ENCODE results near the gene KRT82. TPM values are rescaled to one million over a fixed set of nuclear protein-coding genes. Genes with fewer than 3 reads are reported as not detected.

KRT82 gene
- total and polyA plus RNA-seq, 2 of the 8 experiments (the other 6 are each of a cell fraction or from before 2014, with no cell fraction given): not detected

DNA sequence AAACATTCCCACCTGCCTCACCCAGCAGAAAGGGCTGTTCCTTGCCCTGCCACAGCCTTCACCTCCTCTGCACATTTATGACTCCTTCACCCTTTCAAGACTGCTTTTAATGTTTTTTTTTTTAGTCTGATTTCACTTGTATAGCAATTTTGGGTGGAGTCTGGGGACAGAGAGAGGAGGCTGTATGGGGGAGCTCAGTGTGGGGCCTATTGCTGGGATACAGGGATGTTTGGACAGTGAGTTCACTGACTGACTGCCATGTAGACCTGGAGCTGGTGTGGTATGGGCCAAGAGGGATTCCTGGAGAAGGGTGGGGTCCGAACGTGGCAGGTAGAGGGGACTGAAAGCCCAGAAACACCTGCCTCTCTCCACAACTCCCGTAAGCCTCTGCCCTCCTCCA lies 36.9 kb downstream of the KRT82 start:
- H2BK15ac ChIP-seq (ENCODE audit: low read length): no peak overlapping the region
- no peak overlapping the region for H2AFZ ChIP-seq (ENCODE audit: low read length)
- H3K23ac ChIP-seq (ENCODE audit: insufficient read length): no peak overlapping the region
- no peaks in the 10 kb centered on the region for H3K23me2 ChIP-seq (ENCODE audit: low read depth, low read length)
- H3K4me1 ChIP-seq (replicated peaks in 1 of 4; ENCODE audit: control insufficient read depth in 3 of 4, insufficient read depth in 4 of 4, low read length in 3 of 4): no peaks in the 10 kb centered on the region
- no peak overlapping the region for H4K91ac ChIP-seq (replicated peaks; ENCODE audit: insufficient read length, low read length)
- no peaks in the 10 kb centered on the region for H3K79me2 ChIP-seq (ENCODE audit: control insufficient read depth in 1 of 2, insufficient read depth in 2 of 2, low read length in 2 of 2)
- no peak overlapping the region for H3K4ac ChIP-seq (replicated peaks; ENCODE audit: insufficient read length, low read depth, low read length)
- no peaks in the 10 kb centered on the region for H3K9me3 ChIP-seq (ENCODE audit: insufficient read depth in 2 of 2, low read depth in 1 of 2, low read length in 1 of 2)
- H2BK20ac ChIP-seq (ENCODE audit: low read length): no peak overlapping the region
- H2BK5ac ChIP-seq (ENCODE audit: low read depth, low read length): no peak overlapping the region
- no peak overlapping the region for H2BK12ac ChIP-seq (ENCODE audit: low read depth, low read length)
- H3K27me3 ChIP-seq (replicated peaks in 1 of 4; ENCODE audit: control insufficient read depth in 3 of 4, extremely low read depth in 1 of 4, insufficient read depth in 3 of 4, low read length in 3 of 4): no peaks in the 10 kb centered on the region
- no peak overlapping the region for H2BK120ac ChIP-seq (replicated peaks; ENCODE audit: low read depth, low read length)
- no peak overlapping the region for H2AK5ac ChIP-seq (ENCODE audit: low read depth, low read length)
- DNase-seq (ENCODE audit: low read depth in 1 of 2, low spot score in 2 of 2) (no peak), FAIRE-seq (no peak)
- H3K18ac ChIP-seq (ENCODE audit: extremely low read depth, low read length): no peak overlapping the region
- H3K9ac ChIP-seq (replicated peaks in 1 of 4; ENCODE audit: extremely low read depth in 1 of 4, low read depth in 3 of 4, low read length in 3 of 4): no peak overlapping the region
- 90% methylated on average over 3 of the region's 3 CpGs; no CpG with 5 or more reads in 1 of the 2 experiments for WGBS, 2 experiments (ENCODE audit: extremely low coverage in 1 of 2, insufficient coverage in 1 of 2, insufficient read length in 1 of 2, insufficient replicate concordance in 2 of 2, low coverage in 1 of 2, low lambda C conversion rate in 2 of 2, missing lambda C conversion rate in 1 of 2)
- no peak overlapping the region; the same call in 1 of the 2 replicates for H4K8ac ChIP-seq (ENCODE audit: extremely low read depth, insufficient read depth, low read length)
- ChIA-PET POLR2A (ENCODE audit: partially characterized antibody) (interaction anchor here (0.8 kb wide), 1 partner anchor 402 kb away, joined by 3 read pairs; no protein-coding TSS in a partner anchor), CTCF (ENCODE audit: partially characterized antibody) (interaction anchor here (0.8 to 8.6 kb wide), 22 partner anchors 7 to 515 kb away, joined by 3 to 105 read pairs (median 4); partner anchors contain the start of genes KRT83 and KRT84)
- no peak overlapping the region for H3K4me3 ChIP-seq (ENCODE audit: extremely low read depth in 1 of 4, insufficient read depth in 2 of 4, low read depth in 3 of 4, low read length in 4 of 4)
- H3K4me2 ChIP-seq (ENCODE audit: insufficient read depth in 1 of 2, low read depth in 2 of 2, low read length in 2 of 2): no peak overlapping the region
- peaks cover 0 to 2% of the 10 kb centered on the region in 2 experiments for H4K20me1 ChIP-seq (replicated peaks in 1 of 2; ENCODE audit: control insufficient read depth in 1 of 2, insufficient read depth in 2 of 2, low read length in 2 of 2)
- H3K36me3 ChIP-seq (ENCODE audit: control insufficient read depth in 2 of 4, insufficient read depth in 4 of 4, low read length in 3 of 4): no peaks in the 10 kb centered on the region
- H3K56ac ChIP-seq (replicated peaks; ENCODE audit: insufficient read length, low read depth, low read length): no peak overlapping the region
- H3K79me1 ChIP-seq (ENCODE audit: low read depth, low read length): no peaks in the 10 kb centered on the region
- no peak overlapping the region for H3K14ac ChIP-seq (ENCODE audit: insufficient read length)
- no peak overlapping the region for H4K5ac ChIP-seq (ENCODE audit: insufficient read length, low read depth, low read length)
- no peak overlapping the region for H3K27ac ChIP-seq (ENCODE audit: low read depth, low read length)
- TF ChIP-seq BRCA1 (IDR thresholded peaks at IDR 0.05; ENCODE audit: low read depth, low read length): no peak
- TF ChIP-seq, protein P1, sequence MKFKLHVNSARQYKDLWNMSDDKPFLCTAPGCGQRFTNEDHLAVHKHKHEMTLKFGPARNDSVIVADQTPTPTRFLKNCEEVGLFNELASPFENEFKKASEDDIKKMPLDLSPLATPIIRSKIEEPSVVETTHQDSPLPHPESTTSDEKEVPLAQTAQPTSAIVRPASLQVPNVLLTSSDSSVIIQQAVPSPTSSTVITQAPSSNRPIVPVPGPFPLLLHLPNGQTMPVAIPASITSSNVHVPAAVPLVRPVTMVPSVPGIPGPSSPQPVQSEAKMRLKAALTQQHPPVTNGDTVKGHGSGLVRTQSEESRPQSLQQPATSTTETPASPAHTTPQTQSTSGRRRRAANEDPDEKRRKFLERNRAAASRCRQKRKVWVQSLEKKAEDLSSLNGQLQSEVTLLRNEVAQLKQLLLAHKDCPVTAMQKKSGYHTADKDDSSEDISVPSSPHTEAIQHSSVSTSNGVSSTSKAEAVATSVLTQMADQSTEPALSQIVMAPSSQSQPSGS (IDR thresholded peaks at IDR 0.05; ENCODE audit: low read length): no peak
- TF ChIP-seq KDM1A (IDR thresholded peaks at IDR 0.05; ENCODE audit: borderline replicate concordance, low read length): no peak
